ENCODE data around the gene MGA.

MGA gene

GRCh38 chr15:41811432-41812195 lies 151.4 kb downstream of the MGA start:
- Histone ChIP-seq H2AFZ (ENCODE audit: low read depth, low read length) (no peak overlapping the region), H3K4me1 (ENCODE audit: insufficient read depth, low read length) (no peaks in the 10 kb centered on the region), H3K9me3 (ENCODE audit: low read length) (no peaks in the 10 kb centered on the region), H3K36me3 (ENCODE audit: insufficient read depth, low read length) (peaks cover 22% of the 10 kb centered on the region), H3K27me3 (ENCODE audit: insufficient read depth, low read length) (no peaks in the 10 kb centered on the region), H3K4me3 (ENCODE audit: low read length) (no peak overlapping the region)

DNA sequence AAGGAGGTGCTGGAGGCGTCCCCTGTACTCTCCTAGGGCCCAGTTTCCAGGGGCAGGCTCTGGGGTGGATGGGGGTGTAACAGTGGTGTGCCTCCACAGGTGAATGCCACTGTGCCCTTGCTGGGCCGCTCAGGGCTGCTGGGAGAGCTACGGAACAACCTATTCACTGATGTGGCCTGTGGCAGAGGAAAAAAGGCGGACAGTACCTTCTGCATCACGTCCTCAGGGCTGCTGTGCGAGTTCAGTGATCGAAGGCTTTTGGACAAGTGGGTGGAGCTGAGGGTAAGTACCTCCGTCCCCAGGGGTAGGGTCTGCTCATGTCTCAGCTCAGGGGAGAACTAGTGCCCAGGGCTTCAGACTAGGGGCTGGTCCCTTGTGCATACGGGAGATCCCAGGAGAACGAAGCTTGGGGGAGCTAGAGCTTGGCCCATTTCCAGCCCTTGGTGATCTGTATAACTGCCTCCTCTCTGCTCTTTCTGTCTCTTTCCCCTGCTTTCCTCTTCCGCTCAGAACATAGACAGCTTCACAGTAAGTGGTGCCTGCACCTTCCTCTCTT lies 152.7 kb downstream of the MGA start:
- no peak overlapping the region for H3K4me3 ChIP-seq (ENCODE audit: low read length)
- H3K9me3 ChIP-seq (ENCODE audit: low read length) = no peaks in the 10 kb centered on the region
- H3K36me3 ChIP-seq (ENCODE audit: insufficient read depth, low read length) = peaks cover 35% of the 10 kb centered on the region
- no peak overlapping the region for H2AFZ ChIP-seq (ENCODE audit: low read depth, low read length)
- no peaks in the 10 kb centered on the region for H3K4me1 ChIP-seq (ENCODE audit: insufficient read depth, low read length)
- H3K27me3 ChIP-seq (ENCODE audit: insufficient read depth, low read length) = no peaks in the 10 kb centered on the region

DNA sequence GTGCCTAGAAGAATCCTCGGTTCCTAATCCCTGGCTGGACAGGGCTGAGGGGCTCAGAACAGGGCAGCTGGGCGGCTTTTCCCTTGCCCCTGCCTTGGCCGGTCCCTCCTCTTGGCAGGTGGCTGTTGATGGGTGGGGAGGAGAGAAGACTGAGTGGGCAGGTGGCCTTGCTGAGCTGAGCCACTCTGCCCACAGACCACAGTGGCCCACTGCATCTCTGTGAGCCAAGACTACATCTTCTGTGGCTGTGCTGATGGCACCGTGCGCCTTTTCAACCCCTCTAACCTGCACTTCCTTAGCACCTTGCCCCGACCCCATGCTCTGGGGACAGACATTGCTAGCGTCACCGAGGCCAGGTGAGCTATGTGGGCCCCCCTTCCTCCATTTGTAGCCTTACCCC lies 153.2 kb downstream of the MGA start:
- Histone ChIP-seq H3K27me3 (ENCODE audit: insufficient read depth, low read length) (no peaks in the 10 kb centered on the region), H3K4me3 (ENCODE audit: low read length) (no peak overlapping the region), H3K4me1 (ENCODE audit: insufficient read depth, low read length) (no peaks in the 10 kb centered on the region), H3K9me3 (ENCODE audit: low read length) (no peaks in the 10 kb centered on the region), H2AFZ (ENCODE audit: low read depth, low read length) (no peak overlapping the region), H3K36me3 (ENCODE audit: insufficient read depth, low read length) (peaks cover 40% of the 10 kb centered on the region)

DNA sequence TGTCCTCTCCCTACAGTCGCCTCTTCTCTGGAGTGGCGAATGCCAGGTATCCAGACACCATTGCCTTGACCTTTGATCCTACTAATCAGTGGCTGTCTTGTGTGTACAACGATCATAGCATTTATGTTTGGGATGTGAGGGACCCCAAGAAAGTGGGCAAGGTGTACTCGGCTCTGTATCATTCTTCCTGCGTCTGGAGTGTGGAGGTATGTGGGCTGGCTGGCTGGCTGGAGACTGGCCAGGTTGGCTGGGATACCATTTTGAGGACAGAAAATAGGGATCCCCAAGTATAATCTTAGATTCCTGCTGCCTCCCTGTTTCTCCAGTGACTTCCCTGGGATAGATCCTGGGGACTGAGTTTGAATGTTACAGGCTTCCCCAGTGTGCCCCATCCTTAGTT lies 154.3 kb downstream of the MGA start:
- no peaks in the 10 kb centered on the region for H3K4me1 ChIP-seq (ENCODE audit: insufficient read depth, low read length)
- no peaks in the 10 kb centered on the region for H3K27me3 ChIP-seq (ENCODE audit: insufficient read depth, low read length)
- H2AFZ ChIP-seq (ENCODE audit: low read depth, low read length) = no peak overlapping the region
- no peaks in the 10 kb centered on the region for H3K9me3 ChIP-seq (ENCODE audit: low read length)
- peaks cover 48% of the 10 kb centered on the region for H3K36me3 ChIP-seq (ENCODE audit: insufficient read depth, low read length)
- H3K4me3 ChIP-seq (ENCODE audit: low read length) = no peak overlapping the region

DNA sequence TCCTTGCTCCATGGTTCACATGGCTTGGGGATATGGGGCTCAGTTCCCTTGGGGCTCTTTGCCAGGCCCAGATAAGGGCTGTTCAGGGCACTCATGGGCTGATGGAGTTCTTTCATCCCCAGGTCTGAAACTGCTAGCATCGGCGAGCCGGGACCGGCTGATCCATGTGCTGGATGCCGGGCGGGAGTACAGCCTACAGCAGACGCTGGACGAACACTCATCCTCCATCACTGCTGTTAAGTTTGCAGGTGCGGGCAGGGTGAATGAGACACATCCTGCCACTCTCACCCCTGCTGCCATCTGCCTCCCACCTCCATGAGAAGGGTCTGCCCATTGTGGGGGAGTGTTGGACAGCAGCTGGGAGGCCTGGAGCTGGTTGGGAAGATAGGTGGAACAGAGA lies 156.6 kb downstream of the MGA start:
- no peak overlapping the region for H3K4me3 ChIP-seq (ENCODE audit: low read length)
- no peaks in the 10 kb centered on the region for H3K9me3 ChIP-seq (ENCODE audit: low read length)
- no peaks in the 10 kb centered on the region for H3K4me1 ChIP-seq (ENCODE audit: insufficient read depth, low read length)
- no peaks in the 10 kb centered on the region for H3K27me3 ChIP-seq (ENCODE audit: insufficient read depth, low read length)
- H3K36me3 ChIP-seq (ENCODE audit: insufficient read depth, low read length) = peaks cover 63% of the 10 kb centered on the region
- no peak overlapping the region for H2AFZ ChIP-seq (ENCODE audit: low read depth, low read length)

GRCh38 chr15:41817327-41817726 lies 157.1 kb downstream of the MGA start:
- Histone ChIP-seq H3K36me3 (ENCODE audit: insufficient read depth, low read length) (peaks cover 67% of the 10 kb centered on the region), H3K4me1 (ENCODE audit: insufficient read depth, low read length) (no peaks in the 10 kb centered on the region), H3K4me3 (ENCODE audit: low read length) (no peak overlapping the region), H3K27me3 (ENCODE audit: insufficient read depth, low read length) (no peaks in the 10 kb centered on the region), H3K9me3 (ENCODE audit: low read length) (no peaks in the 10 kb centered on the region), H2AFZ (ENCODE audit: low read depth, low read length) (no peak overlapping the region)

- no peak overlapping the region for H3K4me3 ChIP-seq (ENCODE audit: low read length)
- peaks cover 70% of the 10 kb centered on the region for H3K36me3 ChIP-seq (ENCODE audit: insufficient read depth, low read length)
- H3K9me3 ChIP-seq (ENCODE audit: low read length) = no peaks in the 10 kb centered on the region
- no peak overlapping the region for H2AFZ ChIP-seq (ENCODE audit: low read depth, low read length)
- H3K4me1 ChIP-seq (ENCODE audit: insufficient read depth, low read length) = no peaks in the 10 kb centered on the region
- H3K27me3 ChIP-seq (ENCODE audit: insufficient read depth, low read length) = no peaks in the 10 kb centered on the region
Measured at GRCh38 chr15:41817781-41818180, 157.6 kb downstream of the MGA start.

GRCh38 chr15:41819455-41820050 lies 159.3 kb downstream of the MGA start:
- Histone ChIP-seq H3K36me3 (ENCODE audit: insufficient read depth, low read length) (peaks cover 78% of the 10 kb centered on the region), H2AFZ (ENCODE audit: low read depth, low read length) (no peak overlapping the region), H3K9me3 (ENCODE audit: low read length) (no peaks in the 10 kb centered on the region), H3K27me3 (ENCODE audit: insufficient read depth, low read length) (no peaks in the 10 kb centered on the region), H3K4me3 (ENCODE audit: low read length) (no peak overlapping the region), H3K4me1 (ENCODE audit: insufficient read depth, low read length) (no peaks in the 10 kb centered on the region)

GRCh38 chr15:41820791-41821423 lies 160.7 kb downstream of the MGA start:
- Histone ChIP-seq H3K27me3 (ENCODE audit: insufficient read depth, low read length) (no peaks in the 10 kb centered on the region), H3K4me1 (ENCODE audit: insufficient read depth, low read length) (no peaks in the 10 kb centered on the region), H3K36me3 (ENCODE audit: insufficient read depth, low read length) (peaks cover 77% of the 10 kb centered on the region), H3K4me3 (ENCODE audit: low read length) (no peak overlapping the region), H3K9me3 (ENCODE audit: low read length) (no peaks in the 10 kb centered on the region), H2AFZ (ENCODE audit: low read depth, low read length) (no peak overlapping the region)

DNA sequence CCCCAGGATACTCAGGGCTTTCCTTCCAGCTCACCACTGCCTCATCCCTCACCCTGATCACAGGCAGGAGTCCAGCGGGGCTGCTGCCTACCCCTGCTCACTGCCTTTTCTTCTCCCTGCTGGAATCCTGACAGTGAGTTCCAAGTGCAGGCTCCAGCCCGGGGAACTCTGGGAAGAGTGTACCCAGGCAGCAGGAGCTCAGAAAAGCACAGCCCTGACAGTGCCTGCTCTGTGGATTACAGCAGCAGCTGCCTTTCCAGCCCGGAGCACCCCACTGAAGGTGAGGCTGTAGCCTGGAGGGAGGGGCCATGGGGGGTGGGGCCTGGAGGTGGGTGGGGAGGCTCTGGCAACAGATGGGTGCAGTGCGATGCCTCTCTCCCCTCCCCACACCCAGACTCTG lies 161.6 kb downstream of the MGA start:
- Histone ChIP-seq H3K9me3 (ENCODE audit: low read length) (no peaks in the 10 kb centered on the region), H2AFZ (ENCODE audit: low read depth, low read length) (no peak overlapping the region), H3K36me3 (ENCODE audit: insufficient read depth, low read length) (peaks cover 75% of the 10 kb centered on the region), H3K4me3 (ENCODE audit: low read length) (no peak overlapping the region), H3K4me1 (ENCODE audit: insufficient read depth, low read length) (no peaks in the 10 kb centered on the region), H3K27me3 (ENCODE audit: insufficient read depth, low read length) (no peaks in the 10 kb centered on the region)

- Histone ChIP-seq H3K27me3 (ENCODE audit: insufficient read depth, low read length) (no peaks in the 10 kb centered on the region), H3K4me1 (ENCODE audit: insufficient read depth, low read length) (no peaks in the 10 kb centered on the region), H3K4me3 (ENCODE audit: low read length) (no peak overlapping the region), H3K9me3 (ENCODE audit: low read length) (no peaks in the 10 kb centered on the region), H2AFZ (ENCODE audit: low read depth, low read length) (no peak overlapping the region), H3K36me3 (ENCODE audit: insufficient read depth, low read length) (peaks cover 68% of the 10 kb centered on the region)
Measured at GRCh38 chr15:41822471-41822870, 162.3 kb downstream of the MGA start.

Data from neuron (in vitro differentiated cells).